ENCODE data around the gene RAB34.

Gene RAB34

GRCh38 chr17:28723159-28723835 lies 5.6 kb upstream of the RAB34 start:
- H3K4me3 ChIP-seq (ENCODE audit: low read depth, low read length) = no peak overlapping the region

GRCh38 chr17:28722417-28723158 lies 4.9 kb upstream of the RAB34 start:
- no peak for TF ChIP-seq CTCF (IDR thresholded peaks at IDR 0.05; ENCODE audit: low read depth, low read length)
- H3K4me3 ChIP-seq (ENCODE audit: low read depth, low read length) = no peak overlapping the region

More at GRCh38 chr17:28723159-28723835, 5.6 kb upstream of the RAB34 start:
- TF ChIP-seq CTCF (IDR thresholded peaks at IDR 0.05; ENCODE audit: low read depth, low read length) = no peak

GRCh38 chr17:28720997-28721329 lies 3.3 kb upstream of the RAB34 start:
- H3K4me3 ChIP-seq (ENCODE audit: low read depth, low read length) = peak overlapping the region; percentile 98

- TF ChIP-seq CTCF (IDR thresholded peaks at IDR 0.05; ENCODE audit: low read depth, low read length) = no peak; the same call in 1 of the 2 replicates
- H3K4me3 ChIP-seq (ENCODE audit: low read depth, low read length) = peak overlapping the region; percentile 98
Measured at GRCh38 chr17:28720247-28720996, 2.8 kb upstream of the RAB34 start.

- no peak for TF ChIP-seq CTCF (IDR thresholded peaks at IDR 0.05; ENCODE audit: low read depth, low read length)
- peak overlapping the region; percentile 98 for H3K4me3 ChIP-seq (ENCODE audit: low read depth, low read length)
Measured at GRCh38 chr17:28719021-28719433, 1.4 kb upstream of the RAB34 start.

GRCh38 chr17:28718333-28719020 lies 809 bp upstream of the RAB34 start:
- TF ChIP-seq CTCF (IDR thresholded peaks at IDR 0.05; ENCODE audit: low read depth, low read length) = no peak
- H3K4me3 ChIP-seq (ENCODE audit: low read depth, low read length) = peak overlapping the region; percentile 93

GRCh38 chr17:28716740-28717577 lies 709 bp downstream of the RAB34 start:
- TF ChIP-seq CTCF (IDR thresholded peaks at IDR 0.05; ENCODE audit: low read depth, low read length) = no peak
- H3K4me3 ChIP-seq (ENCODE audit: low read depth, low read length) = peak overlapping the region; percentile 93
